ENCODE data around the gene ZSCAN18.

Gene ZSCAN18

DNA sequence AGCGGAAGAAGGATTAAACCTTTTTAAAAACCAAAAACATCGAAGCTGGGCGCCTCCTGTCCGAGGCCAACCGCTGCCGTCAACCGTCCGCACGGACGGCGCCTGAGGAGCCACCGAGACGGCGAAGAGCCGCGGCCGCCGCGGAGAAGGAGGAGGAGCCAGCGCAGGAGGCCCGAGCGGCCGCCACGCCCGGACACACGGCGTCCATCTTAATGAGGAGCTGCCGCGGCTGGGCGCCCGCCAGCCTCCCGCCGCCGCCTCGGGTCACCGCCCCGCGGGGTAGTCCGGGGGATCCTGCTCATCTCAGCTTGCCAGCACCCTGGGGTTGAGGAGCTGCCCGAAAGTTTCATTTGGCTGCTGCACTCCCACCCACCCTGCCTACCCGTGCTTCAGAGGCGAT, 53.6 kb downstream of the ZSCAN18 start:
- no peak for FAIRE-seq

DNA sequence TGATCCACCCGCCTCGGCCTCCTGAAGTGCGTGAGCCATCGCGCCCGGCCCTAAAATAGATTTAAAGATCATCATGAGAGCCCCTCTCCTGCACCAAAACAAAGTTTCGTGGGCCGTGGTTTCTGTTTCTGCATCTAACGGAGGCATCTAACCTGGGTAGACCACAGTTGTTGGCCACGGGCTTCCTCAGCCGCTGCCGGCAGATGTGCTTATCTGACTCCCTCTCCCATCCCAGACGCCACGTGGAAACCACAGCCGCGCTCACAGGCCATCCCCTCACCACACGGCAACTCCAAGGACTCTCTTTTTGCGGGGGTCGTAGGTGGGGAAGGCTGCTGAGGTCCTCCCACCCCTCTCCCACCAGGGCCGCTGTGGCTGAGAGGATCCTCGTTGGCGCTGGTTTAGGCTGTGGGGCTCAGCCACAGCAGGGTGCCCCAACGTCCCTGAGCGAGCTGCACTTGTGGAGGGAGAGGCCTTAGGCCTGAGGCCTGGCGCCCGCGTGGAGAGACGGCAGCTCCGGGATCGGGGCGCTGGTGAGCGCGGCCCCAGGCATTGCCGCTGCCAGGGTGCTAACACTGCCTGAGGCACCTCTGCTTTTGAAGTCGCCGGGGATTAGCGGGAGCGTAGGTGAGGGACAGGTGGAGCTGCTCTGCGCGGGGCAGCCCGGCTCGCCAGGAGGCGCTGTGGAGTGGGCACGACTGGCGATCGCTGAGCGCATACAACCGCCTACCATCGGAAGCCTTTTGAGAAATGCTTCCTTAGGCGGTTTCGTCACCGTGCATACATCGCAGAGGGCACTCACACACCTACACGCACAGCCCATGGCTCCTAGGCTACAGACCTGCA, 55.3 kb downstream of the ZSCAN18 start:
- no peak for FAIRE-seq

DNA sequence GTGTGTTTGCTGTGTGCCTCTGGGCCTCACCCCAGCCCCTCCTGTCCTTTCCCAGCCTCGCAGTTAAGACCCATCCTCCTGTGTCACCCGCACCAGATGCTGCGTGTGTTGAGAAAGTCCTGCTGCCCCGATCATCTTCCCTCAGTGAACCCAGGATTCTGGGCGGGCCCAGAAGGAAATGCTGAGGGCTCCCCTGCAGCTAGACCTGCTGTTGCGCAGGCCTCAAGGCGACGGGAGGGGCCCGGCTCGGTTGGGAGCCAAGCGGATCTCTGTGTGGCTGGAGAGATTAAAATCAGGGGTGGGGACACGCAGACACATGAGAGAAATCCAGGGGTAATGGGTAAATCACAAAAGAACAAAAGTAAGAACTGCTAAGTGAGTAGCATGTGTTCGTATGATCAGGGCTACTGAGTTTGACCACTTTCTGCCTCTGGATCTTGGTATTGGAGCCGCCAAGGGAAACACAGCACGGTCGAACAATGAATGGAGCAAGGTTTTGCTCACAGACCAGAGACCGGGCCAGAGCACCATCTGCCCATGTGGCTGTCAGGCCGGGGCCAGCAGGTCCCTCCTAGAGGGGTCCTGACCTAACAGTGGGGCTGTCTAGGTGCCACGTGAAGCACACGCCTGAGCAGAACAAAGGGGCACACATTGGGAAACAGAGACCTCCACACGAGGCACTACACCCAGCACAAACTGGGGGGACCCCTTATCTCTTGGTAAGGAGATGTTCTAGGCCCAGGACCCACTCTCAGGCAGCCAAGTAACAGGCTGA, 57.1 kb downstream of the ZSCAN18 start:
- FAIRE-seq, result no peak

DNA sequence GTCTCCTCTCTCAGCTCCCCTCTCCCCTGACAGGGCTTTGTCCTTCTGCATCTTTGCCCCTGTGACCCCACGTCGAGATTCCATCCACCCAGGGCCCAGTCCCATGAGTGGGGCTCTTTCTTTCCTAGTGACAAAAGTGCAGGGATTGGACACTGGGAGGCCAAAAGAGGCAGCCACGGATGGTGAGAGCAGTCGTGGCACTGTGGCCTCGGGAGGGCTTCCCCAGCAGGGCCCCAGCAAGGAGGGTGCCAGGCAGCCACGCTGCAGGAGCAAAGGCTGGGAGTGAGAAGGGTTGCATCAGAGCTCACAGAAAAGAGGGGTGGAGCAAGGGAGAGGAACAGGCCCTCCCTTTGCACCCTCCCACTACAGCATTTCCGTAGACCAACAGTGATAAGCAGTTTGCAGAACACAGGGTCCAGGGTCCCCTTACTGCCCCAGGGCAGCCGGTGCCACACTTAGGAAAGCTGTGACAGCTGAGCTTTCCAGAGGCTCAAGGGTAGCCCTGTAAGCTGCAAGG, 59.3 kb downstream of the ZSCAN18 start:
- FAIRE-seq, result no peak

DNA sequence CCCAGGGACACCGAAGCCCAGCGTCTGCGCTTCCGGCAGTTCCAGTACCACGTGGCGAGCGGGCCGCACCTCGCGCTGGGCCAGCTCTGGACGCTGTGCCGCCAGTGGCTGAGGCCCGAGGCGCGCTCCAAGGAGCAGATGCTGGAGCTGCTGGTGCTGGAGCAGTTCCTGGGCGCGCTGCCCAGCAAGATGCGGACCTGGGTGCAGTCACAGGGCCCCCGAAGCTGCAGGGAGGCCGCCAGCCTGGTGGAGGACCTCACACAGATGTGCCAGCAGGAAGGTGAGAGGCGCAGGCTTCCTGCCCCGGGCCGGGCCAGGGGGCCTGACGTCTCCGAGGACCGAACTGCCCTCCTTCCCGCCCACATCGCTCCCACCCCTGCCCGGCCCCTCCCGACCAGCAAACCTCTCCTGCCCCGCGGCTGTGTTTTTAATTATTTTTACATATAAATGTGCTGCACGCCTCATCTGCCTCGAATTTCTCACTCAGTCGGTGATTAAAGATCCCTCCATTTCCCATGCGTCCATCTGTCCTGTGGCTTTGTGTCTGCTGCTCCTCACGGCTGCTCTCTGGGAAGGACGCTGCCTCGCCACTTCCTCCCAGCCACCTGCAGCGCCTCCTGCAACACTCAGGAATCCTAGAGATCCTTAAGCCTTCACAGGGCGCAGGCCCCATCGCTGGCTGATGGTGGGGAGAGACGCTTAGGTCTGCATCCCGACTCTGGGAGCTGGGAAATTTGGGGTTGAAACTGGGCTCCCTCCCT, 59.9 kb downstream of the ZSCAN18 start:
- no peak for FAIRE-seq

DNA sequence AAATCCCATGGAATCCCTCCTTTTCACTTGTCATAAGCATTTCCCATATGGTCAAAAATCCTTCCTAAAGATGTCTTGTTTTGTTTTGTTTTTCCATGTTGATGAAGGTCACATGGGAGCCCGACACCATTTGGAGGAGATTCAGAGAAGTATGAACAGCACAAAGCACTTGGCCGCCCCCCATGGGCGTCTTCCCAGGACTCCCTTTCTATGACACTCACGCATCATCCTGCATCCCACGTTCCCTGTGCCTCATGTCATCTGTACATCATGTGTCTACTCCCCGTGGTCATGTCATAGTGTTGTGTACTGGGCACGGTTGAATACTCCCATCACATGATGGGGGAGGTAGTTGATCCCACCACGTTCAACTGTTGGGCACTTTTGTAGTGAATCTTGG, 62.2 kb downstream of the ZSCAN18 start:
- FAIRE-seq, result no peak

DNA sequence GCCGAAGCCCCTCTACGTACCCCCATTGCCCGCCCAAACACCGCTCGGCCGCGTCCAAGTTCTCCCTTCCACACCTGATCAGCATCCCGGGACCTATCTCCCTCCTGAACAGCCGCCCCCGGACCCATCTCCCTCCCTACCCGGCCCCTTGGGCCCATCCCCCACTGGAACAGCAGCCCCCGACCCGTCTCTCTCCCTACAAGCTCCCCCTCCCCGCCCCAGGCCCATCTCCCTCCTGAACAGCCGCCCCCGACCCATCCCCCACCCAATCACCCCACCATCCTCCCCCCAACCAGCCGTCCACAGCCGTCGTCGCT, 63.6 kb downstream of the ZSCAN18 start:
- FAIRE-seq, result no peak

All from A204.1 (cell line).